ENCODE data around the gene PHC3.
"Not testable (repeated sequence)": the region's sequence is repeated elsewhere in the genome, so short reads cannot be mapped to it uniquely, and the experiment has no call there.

Gene PHC3

DNA sequence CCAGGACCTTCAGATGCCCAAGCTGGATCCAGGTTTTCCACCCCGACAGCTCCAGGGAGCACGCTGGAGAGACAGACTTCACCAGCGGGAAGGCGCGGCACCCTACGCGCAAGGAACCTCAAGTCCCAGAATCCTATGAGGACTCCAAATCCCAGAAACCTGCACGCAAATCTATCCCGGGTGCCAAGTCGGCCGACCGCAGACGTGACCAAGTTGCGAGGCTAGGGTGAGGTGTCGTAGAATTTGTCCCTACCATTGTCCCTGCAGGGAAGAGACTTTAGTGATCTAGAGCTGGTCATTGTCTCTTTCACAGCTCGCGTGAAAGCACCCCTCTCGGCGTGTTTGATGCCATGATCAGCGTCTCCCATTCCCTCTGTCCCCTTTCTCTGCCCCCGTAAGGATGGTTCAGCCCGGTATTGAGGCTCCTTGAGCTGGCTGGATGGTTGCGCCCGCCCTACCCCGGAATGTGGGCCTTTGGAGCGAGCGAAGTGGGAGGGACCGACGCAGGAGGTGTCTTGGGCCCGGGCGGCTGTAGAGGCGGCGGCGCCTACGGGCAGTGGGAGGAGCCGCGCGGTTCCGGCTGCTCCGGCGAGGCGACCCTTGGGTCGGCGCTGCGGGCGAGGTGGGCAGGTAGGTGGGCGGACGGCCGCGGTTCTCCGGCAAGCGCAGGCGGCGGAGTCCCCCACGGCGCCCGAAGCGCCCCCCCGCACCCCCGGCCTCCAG lies 40.6 kb upstream of the PHC3 start, which contains the start of gene PRKCI:
TSS of gene PRKCI (plus strand) at position 501 of the 723 bp plus-strand sequence. CDS start 246 bp downstream, outside the sequence.
- peak within 1 kb of the TSS; percentile 75 for H3K4me3 ChIP-seq (ENCODE audit: low read depth, low read length)
- in situ Hi-C loops (cut with HindIII; ENCODE audit: low sequenced_read_pairs): no loop called here
- peak; percentile 92 for DNase-seq (ENCODE audit: low read depth)
- TF ChIP-seq, protein P1, sequence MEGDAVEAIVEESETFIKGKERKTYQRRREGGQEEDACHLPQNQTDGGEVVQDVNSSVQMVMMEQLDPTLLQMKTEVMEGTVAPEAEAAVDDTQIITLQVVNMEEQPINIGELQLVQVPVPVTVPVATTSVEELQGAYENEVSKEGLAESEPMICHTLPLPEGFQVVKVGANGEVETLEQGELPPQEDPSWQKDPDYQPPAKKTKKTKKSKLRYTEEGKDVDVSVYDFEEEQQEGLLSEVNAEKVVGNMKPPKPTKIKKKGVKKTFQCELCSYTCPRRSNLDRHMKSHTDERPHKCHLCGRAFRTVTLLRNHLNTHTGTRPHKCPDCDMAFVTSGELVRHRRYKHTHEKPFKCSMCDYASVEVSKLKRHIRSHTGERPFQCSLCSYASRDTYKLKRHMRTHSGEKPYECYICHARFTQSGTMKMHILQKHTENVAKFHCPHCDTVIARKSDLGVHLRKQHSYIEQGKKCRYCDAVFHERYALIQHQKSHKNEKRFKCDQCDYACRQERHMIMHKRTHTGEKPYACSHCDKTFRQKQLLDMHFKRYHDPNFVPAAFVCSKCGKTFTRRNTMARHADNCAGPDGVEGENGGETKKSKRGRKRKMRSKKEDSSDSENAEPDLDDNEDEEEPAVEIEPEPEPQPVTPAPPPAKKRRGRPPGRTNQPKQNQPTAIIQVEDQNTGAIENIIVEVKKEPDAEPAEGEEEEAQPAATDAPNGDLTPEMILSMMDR (IDR thresholded peaks at IDR 0.05; ENCODE audit: low read depth, low read length, missing control alignments): no peak

DNA sequence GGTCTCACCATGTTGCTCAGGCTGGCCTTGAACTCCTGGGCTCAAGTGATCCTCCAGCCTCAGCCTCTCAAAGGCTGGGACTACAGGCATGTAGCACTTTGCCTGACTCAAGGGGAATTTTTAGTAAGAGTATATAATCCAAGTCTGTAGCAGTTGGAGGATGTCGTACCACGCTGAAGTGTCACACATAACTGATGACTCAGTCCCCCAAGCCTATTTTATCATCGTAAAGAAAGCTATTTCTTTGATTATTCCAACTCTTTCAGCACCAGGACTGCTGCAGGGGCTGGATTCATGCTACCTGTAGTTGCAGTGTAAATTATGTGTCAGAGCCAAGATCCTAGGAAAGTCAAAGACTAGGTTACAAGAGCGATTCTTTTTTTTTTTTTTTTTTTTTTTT lies 39.3 kb upstream of the PHC3 start:
- H3K4me3 ChIP-seq (ENCODE audit: low read depth, low read length): no peak overlapping the region
- TF ChIP-seq, protein P1 (IDR thresholded peaks at IDR 0.05; ENCODE audit: low read depth, low read length, missing control alignments): no peak
- no peak for DNase-seq (ENCODE audit: low read depth)
- in situ Hi-C loops (cut with HindIII; ENCODE audit: low sequenced_read_pairs): no loop called here

DNA sequence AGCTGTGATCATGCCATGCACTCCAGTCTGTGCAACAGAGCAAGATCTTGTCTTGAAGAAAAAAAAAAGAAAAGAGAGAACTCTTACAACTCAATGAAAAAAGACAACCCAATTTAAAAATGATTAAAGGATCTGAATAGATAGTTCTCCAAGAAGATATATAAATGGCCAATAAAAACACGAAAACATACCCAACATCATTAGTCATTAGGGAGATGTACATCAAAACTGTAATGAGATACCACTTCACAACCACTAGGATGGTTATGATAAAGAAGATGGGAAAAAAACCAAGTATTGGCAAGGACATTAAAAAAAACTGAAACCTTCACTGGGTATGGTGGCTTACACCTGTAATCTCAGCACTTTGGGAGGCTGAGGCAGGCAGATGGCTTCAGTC lies 38.3 kb upstream of the PHC3 start:
- TF ChIP-seq, protein P1 (IDR thresholded peaks at IDR 0.05; ENCODE audit: low read depth, low read length, missing control alignments): no peak
- no peak for DNase-seq (ENCODE audit: low read depth)
- no peak overlapping the region for H3K4me3 ChIP-seq (ENCODE audit: low read depth, low read length)
- in situ Hi-C loops (cut with HindIII; ENCODE audit: low sequenced_read_pairs): no loop called here

DNA sequence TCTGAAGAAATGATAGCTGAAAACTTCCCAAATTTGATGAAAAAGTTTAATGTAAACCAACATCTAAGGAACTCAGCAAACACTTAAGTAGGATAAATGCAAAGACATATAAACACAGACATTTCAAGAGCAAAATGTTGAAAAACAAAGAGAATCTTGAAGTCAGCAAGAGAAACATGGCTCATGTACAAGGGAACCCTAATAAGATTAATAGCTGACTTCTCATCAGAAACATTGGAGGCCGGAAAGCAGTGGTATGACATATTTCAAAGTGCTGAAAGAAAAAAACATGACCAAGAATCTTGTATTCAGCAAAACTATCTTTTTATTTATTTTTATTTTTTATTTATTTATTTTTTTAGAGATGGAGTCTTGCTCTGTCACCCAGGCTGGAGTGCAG lies 30.1 kb upstream of the PHC3 start:
- TF ChIP-seq, protein P1 (IDR thresholded peaks at IDR 0.05; ENCODE audit: low read depth, low read length, missing control alignments): no peak
- in situ Hi-C loops (cut with HindIII; ENCODE audit: low sequenced_read_pairs): no loop called here
- no peak for DNase-seq (ENCODE audit: low read depth)
- no peak overlapping the region for H3K4me3 ChIP-seq (ENCODE audit: low read depth, low read length)

DNA sequence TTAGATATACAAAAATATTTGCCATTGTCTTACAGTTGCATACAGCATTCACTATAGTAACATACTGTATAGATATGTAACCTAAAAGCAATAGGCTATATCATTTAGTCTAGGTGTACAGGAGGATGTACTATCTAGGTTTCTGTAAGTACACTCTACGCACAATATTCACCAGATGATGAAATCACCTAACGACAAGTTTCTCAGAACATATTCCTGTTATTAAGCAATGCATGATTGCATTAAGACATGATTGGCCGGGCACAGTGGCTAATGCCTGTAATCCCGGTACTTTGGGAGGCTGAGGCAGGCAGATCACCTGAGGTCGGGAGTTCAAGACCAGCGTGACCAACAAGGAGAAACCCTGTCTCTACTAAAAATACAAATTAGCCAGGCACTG lies 26.2 kb upstream of the PHC3 start:
- in situ Hi-C loops (cut with HindIII; ENCODE audit: low sequenced_read_pairs): no loop called here
- TF ChIP-seq, protein P1 (IDR thresholded peaks at IDR 0.05; ENCODE audit: low read depth, low read length, missing control alignments): no peak
- DNase-seq (ENCODE audit: low read depth): no peak
- H3K4me3 ChIP-seq (ENCODE audit: low read depth, low read length): no peak overlapping the region

DNA sequence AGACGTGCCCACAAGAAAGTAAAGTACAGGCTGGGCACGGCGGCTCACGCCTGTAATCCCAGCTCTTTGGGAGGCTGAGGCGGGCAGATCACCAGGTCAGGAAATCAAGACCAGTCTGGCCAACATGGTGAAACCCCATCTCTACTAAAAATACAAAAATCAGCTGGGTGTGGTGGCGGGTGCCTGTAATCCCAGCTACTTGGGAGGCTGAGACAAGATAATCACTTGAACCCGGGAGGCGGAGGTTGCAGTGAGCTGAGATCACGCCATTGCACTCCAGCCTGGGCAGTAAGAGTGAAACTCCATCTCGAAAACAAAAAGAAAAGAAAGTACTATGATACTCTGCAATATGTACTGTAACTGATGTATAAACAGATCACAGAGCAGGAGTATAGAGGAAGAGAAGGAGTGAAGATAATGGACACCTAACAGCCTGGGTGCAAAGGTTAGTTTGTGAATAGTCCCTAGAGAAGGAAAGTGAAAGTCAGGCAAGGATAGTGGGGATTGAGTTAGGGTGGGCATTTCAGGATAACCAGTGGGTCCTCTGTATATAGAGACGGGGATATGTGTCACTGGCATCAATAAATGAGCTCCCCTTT lies 24.7 kb upstream of the PHC3 start:
- H3K4me3 ChIP-seq (ENCODE audit: low read depth, low read length); DNase-seq (ENCODE audit: low read depth); in situ Hi-C loops (cut with HindIII; ENCODE audit: low sequenced_read_pairs): not testable (repeated sequence)

DNA sequence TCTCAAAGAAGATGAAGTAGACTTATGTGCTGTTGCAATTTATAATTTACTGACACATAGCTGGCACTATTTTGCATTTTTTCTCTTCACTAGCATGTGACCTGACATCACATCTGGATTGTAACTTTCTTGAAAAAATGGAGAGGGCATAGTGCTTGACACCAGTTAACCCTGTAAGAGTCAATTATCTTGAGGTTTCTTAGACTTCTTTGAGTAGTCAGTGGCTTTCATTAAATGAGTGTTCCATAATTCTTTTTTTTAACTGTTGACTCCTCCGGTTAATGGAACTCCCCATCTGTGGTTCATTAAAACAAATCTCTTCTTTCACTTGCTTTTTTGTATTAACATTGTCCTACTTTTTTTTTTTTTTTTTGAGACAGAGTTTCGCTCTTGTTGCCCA lies 23.8 kb upstream of the PHC3 start:
- H3K4me3 ChIP-seq (ENCODE audit: low read depth, low read length): no peak overlapping the region
- TF ChIP-seq, protein P1 (IDR thresholded peaks at IDR 0.05; ENCODE audit: low read depth, low read length, missing control alignments): no peak

More for the DNA sequence above, 23.8 kb upstream of the PHC3 start:
- no peak for DNase-seq (ENCODE audit: low read depth)
- in situ Hi-C loops (cut with HindIII; ENCODE audit: low sequenced_read_pairs): no loop called here
